ENCODE measurements around the gene CNTD1. TPM values are rescaled to one million over a fixed set of nuclear protein-coding genes. Genes with fewer than 3 reads are reported as not detected.

CNTD1 gene
- total RNA-seq, 1 donor from 2014 or later = not detected

DNA sequence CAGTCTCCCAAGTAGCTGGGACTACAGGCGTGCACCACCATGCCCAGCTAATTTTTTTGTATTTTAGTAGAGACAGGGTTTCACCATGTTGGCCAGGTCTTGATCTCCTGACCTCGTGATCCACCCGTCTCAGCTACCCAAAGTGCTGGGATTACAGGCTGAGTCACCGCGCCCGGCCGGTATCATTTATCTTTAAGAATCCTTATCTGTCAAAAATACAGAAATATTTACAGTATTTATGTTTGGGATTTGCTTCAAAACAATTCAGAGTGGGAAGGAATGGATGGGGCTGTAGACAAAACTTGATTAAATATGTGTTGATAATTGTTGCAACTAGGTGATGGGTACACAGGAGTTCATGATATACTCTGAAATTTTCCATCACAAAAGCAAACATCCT, 22.5 kb downstream of the CNTD1 start:
- Histone ChIP-seq H2AFZ (ENCODE audit: low read depth, low read length) (no peak overlapping the region), H3K4me1 (ENCODE audit: insufficient read depth, low read length) (peaks cover 20% of the 10 kb centered on the region), H4K20me1 (ENCODE audit: insufficient read depth, low read length) (peaks cover 7% of the 10 kb centered on the region), H3K4me3 (ENCODE audit: insufficient read depth, low read depth, low read length) (no peak overlapping the region), H3K9me3 (ENCODE audit: insufficient read depth, low read depth, low read length) (no peaks in the 10 kb centered on the region), H3K4me2 (ENCODE audit: low read length) (no peak overlapping the region), H3K9ac (ENCODE audit: low read length) (no peak overlapping the region), H3K36me3 (ENCODE audit: insufficient read depth, low read length) (peaks cover 33% of the 10 kb centered on the region), H3K27me3 (ENCODE audit: insufficient read depth, low read length) (peaks cover 1% of the 10 kb centered on the region), H3K27ac (ENCODE audit: low read depth, low read length) (no peak overlapping the region), H3K79me2 (ENCODE audit: insufficient read depth, low read length) (peaks cover 31% of the 10 kb centered on the region)
- H3K4me3 Mint-ChIP-seq (ENCODE audit: unreplicated experiment) = no peak overlapping the region
- DNase-seq (ENCODE audit: low read depth) (no peak), FAIRE-seq (no peak)
- H3K4me1 Mint-ChIP-seq (ENCODE audit: low read depth, unreplicated experiment) = peaks cover 19% of the 10 kb centered on the region
- peaks cover 12% of the 10 kb centered on the region for H3K36me3 Mint-ChIP-seq (ENCODE audit: low read depth, unreplicated experiment)
- no peak overlapping the region for H3K27ac Mint-ChIP-seq (ENCODE audit: unreplicated experiment)
- H3K9me3 Mint-ChIP-seq (ENCODE audit: unreplicated experiment) = no peaks in the 10 kb centered on the region
- no peaks in the 10 kb centered on the region for H3K27me3 Mint-ChIP-seq (ENCODE audit: low read depth, unreplicated experiment)
- TF ChIP-seq CTCF (IDR thresholded peaks at IDR 0.05; ENCODE audit: insufficient read depth, low read depth, low read length) (no peak), EZH2 (IDR thresholded peaks at IDR 0.05; ENCODE audit: insufficient read depth, low read length) (no peak)

- no peak overlapping the region for H3K27ac ChIP-seq (ENCODE audit: low read depth, low read length)
- H3K79me2 ChIP-seq (ENCODE audit: insufficient read depth, low read length) = peaks cover 20% of the 10 kb centered on the region
- H2AFZ ChIP-seq (ENCODE audit: low read depth, low read length) = no peak overlapping the region
- no peak for DNase-seq (ENCODE audit: low read depth)
- peaks cover 7% of the 10 kb centered on the region for H3K4me1 ChIP-seq (ENCODE audit: insufficient read depth, low read length)
- no peaks in the 10 kb centered on the region for H3K9me3 ChIP-seq (ENCODE audit: insufficient read depth, low read depth, low read length)
- no peak overlapping the region for H3K4me2 ChIP-seq (ENCODE audit: low read length)
- H3K27me3 ChIP-seq (ENCODE audit: insufficient read depth, low read length) = peaks cover 5% of the 10 kb centered on the region
- H3K36me3 Mint-ChIP-seq (ENCODE audit: low read depth, unreplicated experiment) = no peaks in the 10 kb centered on the region
- no peak overlapping the region for H3K4me3 Mint-ChIP-seq (ENCODE audit: unreplicated experiment)
- H3K9ac ChIP-seq (ENCODE audit: low read length) = no peak overlapping the region
- H3K4me3 ChIP-seq (ENCODE audit: insufficient read depth, low read depth, low read length) = no peak overlapping the region
- FAIRE-seq = no peak
- peaks cover 3% of the 10 kb centered on the region for H3K27me3 Mint-ChIP-seq (ENCODE audit: low read depth, unreplicated experiment)
- H3K4me1 Mint-ChIP-seq (ENCODE audit: low read depth, unreplicated experiment) = peaks cover 8% of the 10 kb centered on the region
- H3K9me3 Mint-ChIP-seq (ENCODE audit: unreplicated experiment) = no peaks in the 10 kb centered on the region
- H3K27ac Mint-ChIP-seq (ENCODE audit: unreplicated experiment) = no peak overlapping the region
- no peaks in the 10 kb centered on the region for H3K36me3 ChIP-seq (ENCODE audit: insufficient read depth, low read length)
- no peak for TF ChIP-seq CTCF (IDR thresholded peaks at IDR 0.05; ENCODE audit: insufficient read depth, low read depth, low read length)
- H4K20me1 ChIP-seq (ENCODE audit: insufficient read depth, low read length) = no peaks in the 10 kb centered on the region
These were observed 28.8 kb downstream of the CNTD1 start for GRCh38 chr17:42827472-42827871.

- Histone ChIP-seq H3K4me3 (ENCODE audit: insufficient read depth, low read depth, low read length) (no peak overlapping the region), H3K36me3 (ENCODE audit: insufficient read depth, low read length) (peaks cover 3% of the 10 kb centered on the region), H3K9ac (ENCODE audit: low read length) (no peak overlapping the region), H3K4me2 (ENCODE audit: low read length) (no peak overlapping the region), H4K20me1 (ENCODE audit: insufficient read depth, low read length) (peaks cover 12% of the 10 kb centered on the region), H3K9me3 (ENCODE audit: insufficient read depth, low read depth, low read length) (no peaks in the 10 kb centered on the region), H3K27me3 (ENCODE audit: insufficient read depth, low read length) (peaks cover 5% of the 10 kb centered on the region), H3K4me1 (ENCODE audit: insufficient read depth, low read length) (peaks cover 10% of the 10 kb centered on the region), H3K79me2 (ENCODE audit: insufficient read depth, low read length) (peaks cover 38% of the 10 kb centered on the region), H2AFZ (ENCODE audit: low read depth, low read length) (no peak overlapping the region), H3K27ac (ENCODE audit: low read depth, low read length) (no peak overlapping the region)
- Mint-ChIP-seq H3K27me3 (ENCODE audit: low read depth, unreplicated experiment) (peaks cover 3% of the 10 kb centered on the region), H3K9me3 (ENCODE audit: unreplicated experiment) (no peaks in the 10 kb centered on the region), H3K27ac (ENCODE audit: unreplicated experiment) (no peak overlapping the region), H3K4me3 (ENCODE audit: unreplicated experiment) (no peak overlapping the region), H3K4me1 (ENCODE audit: low read depth, unreplicated experiment) (peaks cover 17% of the 10 kb centered on the region), H3K36me3 (ENCODE audit: low read depth, unreplicated experiment) (no peaks in the 10 kb centered on the region)
- DNase-seq (ENCODE audit: low read depth) = no peak
- FAIRE-seq = no peak
- no peak for TF ChIP-seq CTCF (IDR thresholded peaks at IDR 0.05; ENCODE audit: insufficient read depth, low read depth, low read length)
- no peak for TF ChIP-seq EZH2 (IDR thresholded peaks at IDR 0.05; ENCODE audit: insufficient read depth, low read length)
These were observed 32.3 kb downstream of the CNTD1 start for GRCh38 chr17:42830971-42831370.
